ENCODE measurements around the gene CHKA.
"Not testable (repeated sequence)": the region's sequence is repeated elsewhere in the genome, so short reads cannot be mapped to it uniquely, and the experiment has no call there.

Gene CHKA

DNA sequence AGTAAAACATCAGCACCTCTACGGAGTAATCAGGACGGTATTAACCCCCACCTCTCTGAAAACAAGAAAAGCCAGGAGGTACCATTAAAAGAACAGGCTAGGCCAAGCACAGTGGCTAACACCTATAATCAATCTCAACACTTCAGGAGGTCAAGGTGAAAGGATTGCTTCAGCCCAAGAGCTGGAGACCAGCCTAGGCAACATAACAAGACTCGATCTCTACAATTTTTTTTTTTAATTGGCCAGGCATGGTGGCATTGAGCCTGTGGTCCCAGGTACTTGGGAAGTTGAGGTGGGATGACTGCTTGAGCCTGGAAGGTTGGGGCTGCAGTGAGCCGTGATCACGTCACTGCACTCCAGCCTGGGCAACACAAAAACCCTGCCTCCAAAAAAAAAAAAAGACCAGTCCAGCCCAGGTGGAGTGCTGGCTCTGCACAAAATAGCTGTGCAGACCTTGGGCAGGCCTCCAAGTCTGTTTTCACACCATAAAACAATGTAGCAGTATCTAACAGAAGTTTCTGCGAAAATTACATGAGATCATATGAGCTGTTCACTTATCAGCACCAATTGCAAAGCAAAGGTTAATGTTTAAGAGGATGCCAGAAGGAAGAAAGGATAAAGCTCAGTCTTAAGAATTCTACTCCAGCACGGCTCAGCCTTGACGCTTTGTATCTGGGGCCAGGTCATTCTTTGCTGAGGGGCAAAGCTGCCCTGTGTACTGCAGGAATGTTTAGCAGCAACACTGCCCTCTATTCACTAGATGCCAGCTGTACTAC is 14.8 kb downstream of the CHKA start:
- H3K9me3 Mint-ChIP-seq: no peaks in the 10 kb centered on the region
- TF ChIP-seq, protein P1, sequence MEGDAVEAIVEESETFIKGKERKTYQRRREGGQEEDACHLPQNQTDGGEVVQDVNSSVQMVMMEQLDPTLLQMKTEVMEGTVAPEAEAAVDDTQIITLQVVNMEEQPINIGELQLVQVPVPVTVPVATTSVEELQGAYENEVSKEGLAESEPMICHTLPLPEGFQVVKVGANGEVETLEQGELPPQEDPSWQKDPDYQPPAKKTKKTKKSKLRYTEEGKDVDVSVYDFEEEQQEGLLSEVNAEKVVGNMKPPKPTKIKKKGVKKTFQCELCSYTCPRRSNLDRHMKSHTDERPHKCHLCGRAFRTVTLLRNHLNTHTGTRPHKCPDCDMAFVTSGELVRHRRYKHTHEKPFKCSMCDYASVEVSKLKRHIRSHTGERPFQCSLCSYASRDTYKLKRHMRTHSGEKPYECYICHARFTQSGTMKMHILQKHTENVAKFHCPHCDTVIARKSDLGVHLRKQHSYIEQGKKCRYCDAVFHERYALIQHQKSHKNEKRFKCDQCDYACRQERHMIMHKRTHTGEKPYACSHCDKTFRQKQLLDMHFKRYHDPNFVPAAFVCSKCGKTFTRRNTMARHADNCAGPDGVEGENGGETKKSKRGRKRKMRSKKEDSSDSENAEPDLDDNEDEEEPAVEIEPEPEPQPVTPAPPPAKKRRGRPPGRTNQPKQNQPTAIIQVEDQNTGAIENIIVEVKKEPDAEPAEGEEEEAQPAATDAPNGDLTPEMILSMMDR (IDR thresholded peaks at IDR 0.05; ENCODE audit: unreplicated experiment in 3 of 3): no peak
- peaks cover 23% of the 10 kb centered on the region for H3K36me3 Mint-ChIP-seq (ENCODE audit: low read depth)
- no peaks in the 10 kb centered on the region for H3K27me3 Mint-ChIP-seq (ENCODE audit: low read depth)
- H3K4me3 Mint-ChIP-seq: no peak overlapping the region
- H3K4me1 Mint-ChIP-seq: peaks cover 5% of the 10 kb centered on the region
- peak overlapping the region; percentile 44 to 72 (median 63) for H3K27ac Mint-ChIP-seq

DNA sequence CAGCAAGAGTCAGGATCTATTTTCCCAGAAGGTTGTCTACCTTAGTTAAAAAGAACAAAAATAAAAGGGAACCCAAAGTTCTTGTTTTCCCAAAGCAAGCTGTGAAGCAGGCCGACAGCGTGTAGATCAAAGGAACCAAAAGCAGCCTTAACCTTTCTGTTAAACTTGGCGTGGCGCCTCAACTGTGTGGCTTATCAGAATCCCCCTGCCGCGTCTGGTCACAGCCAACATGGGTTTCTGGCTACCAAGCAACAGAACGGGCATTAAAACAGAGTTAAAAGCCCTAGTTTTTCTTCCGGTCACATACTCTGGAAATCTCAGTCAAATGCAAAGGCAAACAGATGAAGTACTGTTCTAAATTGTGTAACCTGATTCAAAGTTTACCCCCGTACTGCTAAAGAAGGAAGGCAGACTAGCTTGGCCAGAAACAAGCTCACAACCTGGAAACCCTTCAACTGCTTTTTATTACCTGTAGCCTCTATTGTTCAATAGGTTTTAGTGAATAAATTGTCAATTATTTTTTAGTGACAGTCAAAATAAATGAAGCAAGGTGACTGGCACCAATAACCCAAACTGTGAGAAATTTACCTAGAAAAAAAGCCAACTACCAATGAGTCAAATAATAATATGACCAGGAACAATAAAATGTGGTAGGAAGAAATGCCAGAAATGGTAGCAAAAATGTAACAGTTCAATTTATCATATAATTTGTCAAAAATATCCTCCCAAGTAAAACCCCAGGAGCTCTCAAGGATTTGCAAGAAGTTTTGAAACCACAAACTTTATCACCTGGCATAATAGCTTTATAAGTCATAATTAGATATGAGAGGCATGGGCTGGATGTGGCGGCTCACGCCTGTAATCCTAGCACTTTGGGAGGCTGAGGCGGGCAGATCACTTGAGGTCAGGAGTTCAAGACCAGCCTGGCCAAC is 21.4 kb downstream of the CHKA start:
- TF ChIP-seq, protein P1 (IDR thresholded peaks at IDR 0.05; ENCODE audit: unreplicated experiment in 3 of 3): no peak
- no peaks in the 10 kb centered on the region for H3K27me3 Mint-ChIP-seq (ENCODE audit: low read depth)
- H3K9me3 Mint-ChIP-seq: no peaks in the 10 kb centered on the region
- H3K4me1 Mint-ChIP-seq: peaks cover 17% of the 10 kb centered on the region
- no peak overlapping the region for H3K4me3 Mint-ChIP-seq
- peak overlapping the region; percentile 14 to 75 (median 67) for H3K27ac Mint-ChIP-seq
- H3K36me3 Mint-ChIP-seq (ENCODE audit: low read depth): peaks cover 25% of the 10 kb centered on the region

DNA sequence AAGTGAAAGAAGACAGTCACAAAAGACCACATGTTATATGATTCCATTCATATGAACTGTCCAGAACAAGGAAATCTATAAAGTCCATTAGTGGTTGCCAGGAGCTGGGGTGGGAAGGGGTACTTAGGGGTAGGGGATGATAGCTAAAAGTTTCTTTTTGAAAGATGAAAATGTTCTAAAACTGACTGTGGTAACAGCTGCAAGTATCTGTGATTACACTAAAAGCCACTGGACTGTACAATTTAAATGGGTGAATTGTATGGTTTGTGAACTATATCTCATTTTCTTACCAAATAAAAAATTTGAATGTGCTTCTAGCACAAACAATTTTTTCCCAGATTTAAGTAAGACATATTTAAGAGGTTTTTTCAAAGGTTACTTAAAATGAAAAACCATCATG is 22.1 kb downstream of the CHKA start:
- Mint-ChIP-seq H3K27me3 (ENCODE audit: low read depth) (no peaks in the 10 kb centered on the region), H3K36me3 (ENCODE audit: low read depth) (peaks cover 24% of the 10 kb centered on the region), H3K9me3 (no peaks in the 10 kb centered on the region), H3K4me3 (no peak overlapping the region), H3K4me1 (peaks cover 17% of the 10 kb centered on the region), H3K27ac (peak overlapping the region; percentile 14 to 75 (median 67))
- TF ChIP-seq, protein P1 (IDR thresholded peaks at IDR 0.05; ENCODE audit: unreplicated experiment in 3 of 3): no peak

DNA sequence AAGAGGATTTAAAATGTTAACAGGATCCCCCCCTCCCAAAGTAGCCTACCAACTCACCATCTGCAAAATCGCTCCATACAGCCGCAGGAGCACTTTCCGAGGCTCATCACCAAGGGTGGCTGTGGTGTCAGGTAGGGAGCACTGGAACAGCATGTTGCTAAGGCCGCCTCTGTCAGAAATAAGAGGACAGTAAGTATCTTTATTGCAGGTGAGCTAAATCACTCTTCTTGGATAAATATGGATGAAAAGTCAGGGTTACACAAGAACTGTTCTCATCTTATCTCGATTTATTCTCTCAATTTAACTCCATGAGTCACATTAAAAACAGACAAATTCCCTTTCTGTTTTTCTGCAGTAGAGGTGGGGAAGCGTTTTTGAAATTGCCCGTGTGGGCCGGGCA is 24.2 kb downstream of the CHKA start:
- TF ChIP-seq, protein P1 (IDR thresholded peaks at IDR 0.05; ENCODE audit: unreplicated experiment in 3 of 3): no peak
- no peak overlapping the region for H3K27ac Mint-ChIP-seq
- no peak overlapping the region for H3K4me3 Mint-ChIP-seq
- peaks cover 10% of the 10 kb centered on the region for H3K36me3 Mint-ChIP-seq (ENCODE audit: low read depth)
- no peaks in the 10 kb centered on the region for H3K27me3 Mint-ChIP-seq (ENCODE audit: low read depth)
- peaks cover 24% of the 10 kb centered on the region for H3K4me1 Mint-ChIP-seq
- H3K9me3 Mint-ChIP-seq: no peaks in the 10 kb centered on the region

DNA sequence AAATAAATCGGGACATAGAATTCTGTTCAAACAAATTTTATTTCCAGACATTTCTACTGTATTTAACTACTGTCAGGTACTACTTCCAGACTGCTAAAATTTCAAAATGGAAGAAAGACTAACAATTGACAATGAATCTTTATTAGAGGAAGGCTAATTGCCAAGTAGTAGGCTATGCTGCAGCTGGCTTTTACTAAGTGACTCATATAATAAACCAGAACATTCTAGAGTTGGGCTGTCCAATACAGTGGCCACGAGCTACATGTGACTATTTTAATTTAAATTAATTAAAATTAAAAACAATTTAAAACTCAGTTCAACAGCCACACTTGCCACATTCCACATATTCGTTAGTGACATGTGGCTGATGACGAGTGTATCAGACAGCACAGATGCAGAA is 27.6 kb downstream of the CHKA start:
- H3K4me3 Mint-ChIP-seq: no peak overlapping the region
- H3K4me1 Mint-ChIP-seq: peaks cover 26% of the 10 kb centered on the region
- H3K27me3 Mint-ChIP-seq (ENCODE audit: low read depth): no peaks in the 10 kb centered on the region
- TF ChIP-seq, protein P1 (IDR thresholded peaks at IDR 0.05; ENCODE audit: unreplicated experiment in 3 of 3): no peak
- peaks cover 7% of the 10 kb centered on the region for H3K36me3 Mint-ChIP-seq (ENCODE audit: low read depth)
- H3K27ac Mint-ChIP-seq: no peak overlapping the region
- H3K9me3 Mint-ChIP-seq: no peaks in the 10 kb centered on the region

DNA sequence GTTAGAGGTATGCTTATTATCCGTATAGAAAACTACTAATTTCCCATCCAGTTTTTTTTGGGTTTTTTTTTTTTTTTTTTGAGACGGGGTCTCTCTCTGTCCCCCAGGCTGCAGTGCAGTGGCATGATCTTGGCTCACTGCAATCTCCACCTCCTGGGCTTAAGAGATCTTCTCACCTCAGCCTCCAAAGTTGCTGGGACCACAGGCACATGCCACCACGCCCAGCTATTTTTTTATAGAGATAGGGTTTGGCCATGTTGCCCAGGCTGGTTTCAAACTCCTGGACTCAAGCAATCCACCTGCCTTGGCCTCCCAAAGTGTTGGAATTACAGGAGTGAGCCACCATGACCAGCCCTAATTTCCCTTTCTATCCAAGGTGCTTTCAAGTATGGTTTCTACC is 28.2 kb downstream of the CHKA start:
- H3K27ac Mint-ChIP-seq; H3K9me3 Mint-ChIP-seq; H3K36me3 Mint-ChIP-seq (ENCODE audit: low read depth); H3K4me3 Mint-ChIP-seq; H3K27me3 Mint-ChIP-seq (ENCODE audit: low read depth): not testable (repeated sequence)
- H3K4me1 Mint-ChIP-seq: peaks cover 26% of the 10 kb centered on the region

All from nephron (organoid).